Testis (tissue), 3 donors: ENCODE results near the gene SACM1L. TPM values are rescaled to one million over a fixed set of nuclear protein-coding genes. Genes with fewer than 3 reads are reported as not detected.

Experiments
- DNase-seq: peaks from one replicate; pipeline ENCODE4 v3.0.0-alpha.2; 2019
- H3K27ac ChIP-seq, 2 donors: fragments of 200-600 bp; sonication (generic); one replicate each; pipeline ENCODE4 v1.5.1; 2019
- H3K27me3 ChIP-seq: fragments of 200-600 bp; sonication (generic); one replicate; pipeline ENCODE4 v1.5.1; 2019
- H3K36me3 ChIP-seq: fragments of 200-600 bp; sonication (generic); one replicate; pipeline ENCODE4 v1.5.1; 2017; ENCODE audit warnings: low read depth; ENCODE audit errors: missing control alignments
- H3K4me1 ChIP-seq: fragments of 200-600 bp; sonication (generic); one replicate; pipeline ENCODE4 v1.5.1; 2019
- H3K4me3 ChIP-seq, 2 donors: fragments of 200-600 bp; sonication (generic); one replicate each; pipeline ENCODE4 v1.5.1; 2017 to 2019
- H3K9me3 ChIP-seq: fragments of 200-600 bp; sonication (generic); one replicate; pipeline ENCODE4 v1.5.1; 2017
- CTCF ChIP-seq, 3 experiments: fragments of 450-650 bp in 2 of 3; fragments of 200-600 bp in 1 of 3; sonication (generic) in 1 of 3; IDR thresholded peaks; one replicate each; pipeline ENCODE4 v1.5.1; 2016 to 2019; ENCODE audit warnings: antibody characterized with exemption in 3 of 3, mild to moderate bottlenecking in 2 of 3, moderate library complexity in 1 of 3
- POLR2A ChIP-seq: fragments of 450-650 bp; IDR thresholded peaks from one replicate; pipeline ENCODE4 v1.6.1; 2017; ENCODE audit warnings: antibody characterized with exemption, mild to moderate bottlenecking, moderate library complexity
- WGBS, 2 donors: methylation state at CpG; one replicate each; pipeline ENCODE4 v1.1.5; 2018; 5-methylcytosine and 5-hydroxymethylcytosine counted together
- intact Hi-C: fragments of 100-400 bp; cut with DNase I; formaldehyde crosslinking; loops from one replicate; pipeline ENCODE4 v1.15.1; 2023; ENCODE audit warnings: low total_unique reads
- polyA plus RNA-seq: library from polyadenylated mRNA; stranded (reverse); fragments of 350-450 nt; fragmentation: Illumina TruSeq; extraction: RNeasy Lipid Tissue Mini Kit (QIAGEN cat#74804); gene quantifications from one replicate; pipeline ENCODE4 v1.2.3, GENCODE V29; 2014; ENCODE audit warnings: low read depth, low replicate concordance; ENCODE audit not compliant: insufficient read depth
- total RNA-seq, 2 donors: library from RNA; depleted of rRNA; stranded (reverse); fragments of >200 nt; gene quantifications; one replicate each; pipeline ENCODE4 v1.2.3, GENCODE V29; 2016

SACM1L gene
- total and polyA plus RNA-seq, 3 donors from 2014 or later = 25.9 to 60.1 (median 48.3) TPM

- no peaks in the 10 kb centered on the region for H3K9me3 ChIP-seq
- no peaks in the 10 kb centered on the region for H3K4me1 ChIP-seq
- WGBS, 2 donors = 88 to 100% methylated on average over 2 of the region's 2 CpGs
- H3K27ac ChIP-seq = no peak overlapping the region
- H3K4me3 ChIP-seq = no peak overlapping the region
- intact Hi-C loops = no loop called here
- H3K27me3 ChIP-seq = no peaks in the 10 kb centered on the region
- TF ChIP-seq CTCF (IDR thresholded peaks at IDR 0.05) (no peak), POLR2A (no peak)
- H3K36me3 ChIP-seq = no peaks in the 10 kb centered on the region
- DNase-seq = no peak
Observed at GRCh38 chr3:45739991-45740390, 50.8 kb downstream of the SACM1L start.

- H3K9me3 ChIP-seq = no peaks in the 10 kb centered on the region
- H3K36me3 ChIP-seq = no peaks in the 10 kb centered on the region
- no peaks in the 10 kb centered on the region for H3K27me3 ChIP-seq
- H3K4me1 ChIP-seq = no peaks in the 10 kb centered on the region
- intact Hi-C loops = no loop called here
- no peak for TF ChIP-seq POLR2A
- TF ChIP-seq CTCF (IDR thresholded peaks at IDR 0.05) = no peak
- H3K27ac ChIP-seq = no peak overlapping the region
- DNase-seq = no peak
- no peak overlapping the region for H3K4me3 ChIP-seq
Observed at GRCh38 chr3:45741247-45741646, 52.1 kb downstream of the SACM1L start.

DNA sequence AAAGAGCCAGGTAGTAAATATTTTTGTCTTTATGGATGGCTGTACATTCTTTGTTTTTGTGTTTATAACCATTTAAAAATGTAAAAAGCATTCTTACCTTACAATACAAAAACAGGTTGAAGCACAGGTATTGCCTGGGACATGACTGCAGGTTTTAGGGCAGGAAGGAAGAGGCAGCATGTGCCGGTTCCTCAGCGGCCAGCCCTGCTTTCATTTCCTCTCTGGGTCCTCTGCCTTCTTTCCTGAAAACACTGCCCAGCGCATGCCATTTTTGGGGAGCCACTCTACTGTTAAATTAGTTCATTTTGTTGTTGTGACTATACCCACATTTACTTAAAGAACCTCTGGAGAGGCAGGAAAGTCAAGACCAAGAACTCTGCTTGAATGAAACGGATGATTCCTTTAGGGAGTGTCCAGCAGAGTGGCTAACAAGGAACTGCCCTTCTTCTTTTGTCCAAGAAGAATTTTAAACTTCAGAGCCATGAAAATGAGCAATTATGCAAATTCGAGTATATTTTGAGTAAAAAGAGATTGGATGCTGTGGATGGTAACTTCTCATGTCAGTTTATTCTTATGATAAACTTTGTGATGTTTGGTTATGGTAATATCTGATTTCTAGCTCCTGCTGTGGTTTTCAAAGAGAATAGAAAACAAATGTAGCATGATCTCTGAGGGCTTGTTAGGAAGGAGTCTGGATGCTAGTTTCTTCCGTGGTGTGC lies 52.7 kb downstream of the SACM1L start:
- intact Hi-C loops = no loop called here
- TF ChIP-seq CTCF (IDR thresholded peaks at IDR 0.05) = no peak
- no peak for TF ChIP-seq POLR2A
- Histone ChIP-seq H3K4me1 (no peaks in the 10 kb centered on the region), H3K36me3 (no peaks in the 10 kb centered on the region), H3K27ac (no peak overlapping the region), H3K9me3 (no peaks in the 10 kb centered on the region), H3K4me3 (no peak overlapping the region), H3K27me3 (no peaks in the 10 kb centered on the region)
- WGBS, 2 donors = 74 to 84% methylated on average over 6 of the region's 6 CpGs
- no peak for DNase-seq

- no peak overlapping the region for H3K27ac ChIP-seq
- H3K36me3 ChIP-seq = no peaks in the 10 kb centered on the region
- intact Hi-C loops = no loop called here
- H3K4me3 ChIP-seq = no peak overlapping the region
- H3K4me1 ChIP-seq = no peaks in the 10 kb centered on the region
- H3K9me3 ChIP-seq = no peaks in the 10 kb centered on the region
- TF ChIP-seq POLR2A = no peak
- no peak for TF ChIP-seq CTCF (IDR thresholded peaks at IDR 0.05)
- DNase-seq = no peak
- WGBS, 2 donors = 89 to 95% methylated on average over 3 to 4 of the region's 4 CpGs
- no peaks in the 10 kb centered on the region for H3K27me3 ChIP-seq
Observed at GRCh38 chr3:45742461-45743089, 53.4 kb downstream of the SACM1L start.
